CD4-positive, alpha-beta T cell (primary cell): ENCODE measurements around the gene GSG1L. TPM values are rescaled to one million over a fixed set of nuclear protein-coding genes. Genes with fewer than 3 reads are reported as not detected.

Experiments
- ATAC-seq: fragments of 200-7000 bp; cut with Tn5 transposase; one replicate; pipeline ENCODE4 v1.10.0; 2022; ENCODE audit warnings: mild to moderate bottlenecking; ENCODE audit not compliant: poor library complexity
- CTCF ChIA-PET: fragments of 350-600 bp; sonication (Branson Sonifier 250); formaldehyde crosslinking; loops from one replicate; lab custom pipeline; 2021; ENCODE audit warnings: antibody characterized with exemption, inconsistent platforms; lab: Charles Lee
- POLR2A ChIA-PET: fragments of 350-600 bp; sonication (Branson Sonifier 250); formaldehyde crosslinking; loops from one replicate; lab custom pipeline; 2021; ENCODE audit warnings: antibody characterized with exemption, inconsistent platforms; lab: Charles Lee
- DNase-seq, 14 experiments: peaks; one replicate each; pipeline ENCODE4 v3.0.0-alpha.2; 2013 to 2020; ENCODE audit warnings: mixed read lengths in 2 of 14
- H3K27ac ChIP-seq, 2 donors: one replicate each; pipeline versions ENCODE4 v1.5.1 to v1.7.0; 2013; ENCODE audit warnings: low read length in 2 of 2, low read depth in 1 of 2, mild to moderate bottlenecking in 1 of 2
- H3K27me3 ChIP-seq, 2 experiments: 1 replicate in 1 of 2; 2 replicates in 1 of 2; pipeline versions ENCODE4 v1.6.1 to v1.7.0; 2013; ENCODE audit warnings: low read length in 2 of 2, control low read depth in 1 of 2, mild to moderate bottlenecking in 1 of 2, moderate library complexity in 1 of 2; ENCODE audit not compliant: insufficient read depth in 2 of 2, control insufficient read depth in 1 of 2
- H3K36me3 ChIP-seq: one replicate; pipeline ENCODE4 v1.6.1; 2013; ENCODE audit warnings: low read length, control low read depth; ENCODE audit not compliant: insufficient read depth
- H3K4me1 ChIP-seq: one replicate; pipeline ENCODE4 v1.6.1; 2013; ENCODE audit warnings: low read length, control low read depth; ENCODE audit not compliant: insufficient read depth
- H3K4me3 ChIP-seq: one replicate; pipeline ENCODE4 v1.5.1; 2013; ENCODE audit warnings: mild to moderate bottlenecking, low read length, moderate library complexity
- H3K9me3 ChIP-seq, 2 experiments: 1 replicate in 1 of 2; 2 replicates in 1 of 2; pipeline versions ENCODE4 v1.6.1 to v1.7.0; 2013; ENCODE audit warnings: low read length in 2 of 2, mild to moderate bottlenecking in 2 of 2, control low read depth in 1 of 2, moderate library complexity in 1 of 2; ENCODE audit not compliant: control insufficient read depth in 1 of 2, insufficient read depth in 1 of 2
- H3K27ac Mint-ChIP-seq: one replicate; pipeline ENCODE4 v1.8.0; 2020; ENCODE audit warnings: mixed read lengths
- H3K27me3 Mint-ChIP-seq: one replicate; pipeline ENCODE4 v1.8.0; 2021; ENCODE audit warnings: mixed read lengths
- H3K36me3 Mint-ChIP-seq: one replicate; pipeline ENCODE4 v1.8.0; 2021; ENCODE audit warnings: low read depth, mixed read lengths
- H3K4me1 Mint-ChIP-seq: one replicate; pipeline ENCODE4 v1.8.0; 2021; ENCODE audit warnings: low read depth, mixed read lengths
- H3K4me3 Mint-ChIP-seq: one replicate; pipeline ENCODE4 v1.8.0; 2020; ENCODE audit warnings: mild to moderate bottlenecking, mixed read lengths
- H3K9me3 Mint-ChIP-seq: one replicate; pipeline ENCODE4 v1.8.0; 2020; ENCODE audit warnings: mixed read lengths
- intact Hi-C, 2 experiments: fragments of 100-400 bp; cut with DNase I in 1 of 2; cut with micrococcal nuclease in 1 of 2; formaldehyde crosslinking; loops; one replicate each; pipeline versions ENCODE4 v1.15.1 to v1.9.0; 2023 to 2025; cut with DNase I, micrococcal nuclease
- total RNA-seq, 174 experiments: library from RNA in 2 of 174; stranded (reverse) in 2 of 174; gene quantifications; one replicate each; pipeline ENCODE4 v1.2.3 and lab custom pipeline; 2021 to 2026
- TF ChIP-seq, protein P1 (sequence below): fragments of 200-600 bp; IDR thresholded peaks from one replicate; pipeline ENCODE4 v1.8.0; 2022; ENCODE audit warnings: antibody characterized with exemption, mild to moderate bottlenecking

The GSG1L gene
- total RNA-seq, 2 experiments from 2014 or later: not detected

GRCh38 chr16:27803775-27804549 lies 259.6 kb downstream of the GSG1L start:
- ATAC-seq: no peak

GRCh38 chr16:27802664-27803439 lies 260.7 kb downstream of the GSG1L start:
- Histone ChIP-seq H3K27me3 (peaks cover 5 to 10% of the 10 kb centered on the region in 2 experiments), H3K27ac (no peak overlapping the region), H3K36me3 (no peaks in the 10 kb centered on the region), H3K4me1 (peaks cover 5% of the 10 kb centered on the region), H3K4me3 (no peak overlapping the region), H3K9me3 (peaks cover 0 to 5% of the 10 kb centered on the region in 2 experiments)
- Mint-ChIP-seq H3K27me3 (peaks cover 40% of the 10 kb centered on the region), H3K36me3 (no peaks in the 10 kb centered on the region), H3K4me1 (peaks cover 8% of the 10 kb centered on the region), H3K27ac (no peak overlapping the region), H3K9me3 (no peaks in the 10 kb centered on the region), H3K4me3 (no peak overlapping the region)
- intact Hi-C loops: no loop called here
- DNase-seq: no peak
- ChIA-PET POLR2A (no interaction called here), CTCF (no interaction called here)
- ATAC-seq: no peak
- TF ChIP-seq, protein P1, sequence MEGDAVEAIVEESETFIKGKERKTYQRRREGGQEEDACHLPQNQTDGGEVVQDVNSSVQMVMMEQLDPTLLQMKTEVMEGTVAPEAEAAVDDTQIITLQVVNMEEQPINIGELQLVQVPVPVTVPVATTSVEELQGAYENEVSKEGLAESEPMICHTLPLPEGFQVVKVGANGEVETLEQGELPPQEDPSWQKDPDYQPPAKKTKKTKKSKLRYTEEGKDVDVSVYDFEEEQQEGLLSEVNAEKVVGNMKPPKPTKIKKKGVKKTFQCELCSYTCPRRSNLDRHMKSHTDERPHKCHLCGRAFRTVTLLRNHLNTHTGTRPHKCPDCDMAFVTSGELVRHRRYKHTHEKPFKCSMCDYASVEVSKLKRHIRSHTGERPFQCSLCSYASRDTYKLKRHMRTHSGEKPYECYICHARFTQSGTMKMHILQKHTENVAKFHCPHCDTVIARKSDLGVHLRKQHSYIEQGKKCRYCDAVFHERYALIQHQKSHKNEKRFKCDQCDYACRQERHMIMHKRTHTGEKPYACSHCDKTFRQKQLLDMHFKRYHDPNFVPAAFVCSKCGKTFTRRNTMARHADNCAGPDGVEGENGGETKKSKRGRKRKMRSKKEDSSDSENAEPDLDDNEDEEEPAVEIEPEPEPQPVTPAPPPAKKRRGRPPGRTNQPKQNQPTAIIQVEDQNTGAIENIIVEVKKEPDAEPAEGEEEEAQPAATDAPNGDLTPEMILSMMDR: no peak

More at GRCh38 chr16:27803775-27804549, 259.6 kb downstream of the GSG1L start:
- H3K36me3 Mint-ChIP-seq: no peaks in the 10 kb centered on the region
- no peak overlapping the region for H3K27ac ChIP-seq
- no peaks in the 10 kb centered on the region for H3K36me3 ChIP-seq
- H3K4me3 Mint-ChIP-seq: no peak overlapping the region
- intact Hi-C loops: no loop called here
- H3K9me3 Mint-ChIP-seq: no peaks in the 10 kb centered on the region
- H3K4me3 ChIP-seq: no peak overlapping the region
- H3K27ac Mint-ChIP-seq: no peak overlapping the region
- H3K9me3 ChIP-seq: peaks cover 0 to 5% of the 10 kb centered on the region in 2 experiments
- TF ChIP-seq, protein P1: no peak
- POLR2A ChIA-PET: no interaction called here
- CTCF ChIA-PET: no interaction called here
- peaks cover 5% of the 10 kb centered on the region for H3K4me1 ChIP-seq
- DNase-seq: no peak
- peaks cover 5 to 10% of the 10 kb centered on the region in 2 experiments for H3K27me3 ChIP-seq
- peaks cover 8% of the 10 kb centered on the region for H3K4me1 Mint-ChIP-seq
- H3K27me3 Mint-ChIP-seq: peaks cover 35% of the 10 kb centered on the region

- H3K36me3 ChIP-seq: no peaks in the 10 kb centered on the region
- intact Hi-C loops: no loop called here
- Mint-ChIP-seq H3K27ac (no peak overlapping the region), H3K9me3 (no peaks in the 10 kb centered on the region), H3K4me3 (no peak overlapping the region), H3K36me3 (no peaks in the 10 kb centered on the region), H3K27me3 (peaks cover 47% of the 10 kb centered on the region), H3K4me1 (peaks cover 8% of the 10 kb centered on the region)
- H3K4me1 ChIP-seq: peaks cover 5% of the 10 kb centered on the region
- POLR2A ChIA-PET: no interaction called here
- DNase-seq (no peak), ATAC-seq (no peak)
- H3K27me3 ChIP-seq: peaks cover 5 to 10% of the 10 kb centered on the region in 2 experiments
- TF ChIP-seq, protein P1: no peak
- H3K4me3 ChIP-seq: no peak overlapping the region
- H3K9me3 ChIP-seq: peaks cover 0 to 8% of the 10 kb centered on the region in 2 experiments
- CTCF ChIA-PET: no interaction called here
- no peak overlapping the region for H3K27ac ChIP-seq
Measured at GRCh38 chr16:27801289-27801945, 262.1 kb downstream of the GSG1L start.
